Natural killer cell treated with Interleukin-12 subunit alpha and Interleukin-12 subunit beta and Interleukin-15 and Interleukin-18, amount 100 ng/mL, for 72 hours (primary cell): Measurements from ENCODE around the gene GLI3. TPM values are rescaled to one million over a fixed set of nuclear protein-coding genes. Genes with fewer than 3 reads are reported as not detected.

Experiments used
- ATAC-seq, 2 donors: fragments of 150-1000 bp; cut with Tn5 transposase in 1 of 2; sonication (Bioruptor Pico), chemical (Tn5 transposase) in 1 of 2; 2 replicates each; pipeline ENCODE4 v1.10.0; 2021
- DNase-seq: peaks from one replicate; pipeline ENCODE4 v3.0.0; 2022; ENCODE audit warnings: low spot score
- H3K27ac Mint-ChIP-seq, 2 donors: 1 replicate in 1 of 2; 2 replicates in 1 of 2; pipeline ENCODE4 v1.8.0; 2022; ENCODE audit warnings: mixed read lengths in 2 of 2, mild to moderate bottlenecking in 1 of 2, moderate library complexity in 1 of 2
- H3K27me3 Mint-ChIP-seq, 2 donors: 1 replicate in 1 of 2; 2 replicates in 1 of 2; pipeline ENCODE4 v1.8.0; 2022; ENCODE audit warnings: mixed read lengths in 2 of 2
- H3K36me3 Mint-ChIP-seq: one replicate; pipeline ENCODE4 v1.8.0; 2022; ENCODE audit warnings: mixed read lengths
- H3K4me1 Mint-ChIP-seq, 2 donors: 1 replicate in 1 of 2; 2 replicates in 1 of 2; pipeline ENCODE4 v1.8.0; 2022; ENCODE audit warnings: low read depth in 2 of 2, mixed read lengths in 2 of 2, mild to moderate bottlenecking in 1 of 2
- H3K4me3 Mint-ChIP-seq: one replicate; pipeline ENCODE4 v1.8.0; 2022; ENCODE audit warnings: mixed read lengths
- H3K9me3 Mint-ChIP-seq: 2 replicates; pipeline ENCODE4 v1.8.0; 2022; ENCODE audit warnings: mixed read lengths
- total RNA-seq, 2 donors: library from RNA; stranded (reverse); gene quantifications; one replicate each; pipeline ENCODE4 v1.2.3, GENCODE V29; 2022

The GLI3 gene
- total RNA-seq, 2 donors from 2014 or later: 0.25 to 1.1 TPM

- H3K4me1 Mint-ChIP-seq: no peaks in the 10 kb centered on the region
- H3K9me3 Mint-ChIP-seq: no peaks in the 10 kb centered on the region
- peaks cover 6 to 8% of the 10 kb centered on the region in 2 donors for H3K27me3 Mint-ChIP-seq
- DNase-seq (no peak), ATAC-seq (no peak)
- no peak overlapping the region for H3K27ac Mint-ChIP-seq
- H3K4me3 Mint-ChIP-seq: no peak overlapping the region
- no peaks in the 10 kb centered on the region for H3K36me3 Mint-ChIP-seq
These were observed 84.4 kb downstream of the GLI3 start for GRCh38 chr7:42152329-42153205.

- peaks cover 6 to 9% of the 10 kb centered on the region in 2 donors for H3K27me3 Mint-ChIP-seq
- no peak for DNase-seq
- no peaks in the 10 kb centered on the region for H3K36me3 Mint-ChIP-seq
- no peak overlapping the region for H3K4me3 Mint-ChIP-seq
- H3K4me1 Mint-ChIP-seq: no peaks in the 10 kb centered on the region
- no peaks in the 10 kb centered on the region for H3K9me3 Mint-ChIP-seq
- ATAC-seq: no peak
- H3K27ac Mint-ChIP-seq: no peak overlapping the region
These were observed 85.7 kb downstream of the GLI3 start for GRCh38 chr7:42151309-42151708.

DNA sequence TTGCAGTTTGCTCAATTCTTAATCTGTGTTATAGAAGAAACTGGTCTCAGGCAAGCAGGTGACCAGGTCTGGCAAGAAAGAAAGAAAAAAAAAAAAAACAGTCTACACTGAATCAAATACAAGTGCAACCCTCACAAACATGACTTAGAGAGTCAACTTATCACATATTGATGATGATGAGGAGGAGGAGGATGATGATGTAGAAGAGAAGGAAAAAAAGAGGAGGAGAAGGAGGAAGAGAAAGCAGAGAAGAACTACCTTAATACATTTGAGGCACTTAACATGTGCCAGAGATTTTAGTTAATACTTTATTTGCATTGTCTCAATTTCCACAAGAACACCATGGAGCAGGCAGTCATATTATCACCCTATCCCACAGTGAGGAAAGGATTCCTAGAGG lies 91.5 kb downstream of the GLI3 start:
- H3K27ac Mint-ChIP-seq: no peak overlapping the region

DNA sequence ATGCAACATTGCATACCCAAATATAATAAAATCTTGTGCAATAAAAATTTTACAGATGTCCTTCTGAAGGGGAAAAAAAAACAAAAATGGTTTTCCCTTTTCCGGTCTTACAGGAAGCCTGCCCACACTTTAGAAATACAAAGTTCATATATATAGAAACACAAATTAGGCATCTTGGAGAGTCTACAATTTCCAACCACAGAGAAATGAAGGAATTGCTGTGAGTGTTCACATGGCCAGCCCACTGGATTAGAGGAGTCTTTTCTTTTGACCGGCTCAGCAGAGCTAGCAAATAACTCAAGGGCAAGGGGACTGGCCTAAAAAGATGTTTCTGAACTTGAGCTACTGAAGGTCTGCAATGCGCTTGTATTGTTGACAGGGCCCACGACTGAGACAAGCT lies 92.4 kb downstream of the GLI3 start:
- DNase-seq (no peak), ATAC-seq (no peak)
- H3K27me3 Mint-ChIP-seq: peaks cover 18 to 22% of the 10 kb centered on the region in 2 donors
- H3K9me3 Mint-ChIP-seq: peaks cover 3% of the 10 kb centered on the region
- H3K27ac Mint-ChIP-seq: no peak overlapping the region
- no peaks in the 10 kb centered on the region for H3K36me3 Mint-ChIP-seq
- no peak overlapping the region for H3K4me3 Mint-ChIP-seq
- peaks cover 0 to 2% of the 10 kb centered on the region in 2 donors for H3K4me1 Mint-ChIP-seq

More for the DNA sequence above, 91.5 kb downstream of the GLI3 start:
- H3K36me3 Mint-ChIP-seq: no peaks in the 10 kb centered on the region
- peaks cover 13 to 16% of the 10 kb centered on the region in 2 donors for H3K27me3 Mint-ChIP-seq
- peaks cover 0 to under 1% of the 10 kb centered on the region in 2 donors for H3K4me1 Mint-ChIP-seq
- ATAC-seq (no peak), DNase-seq (no peak)
- no peak overlapping the region for H3K4me3 Mint-ChIP-seq
- H3K9me3 Mint-ChIP-seq: peaks cover under 1% of the 10 kb centered on the region

- Mint-ChIP-seq H3K4me1 (peaks cover 0 to 2% of the 10 kb centered on the region in 2 donors), H3K9me3 (peaks cover 3% of the 10 kb centered on the region), H3K4me3 (no peak overlapping the region), H3K27me3 (peaks cover 18 to 22% of the 10 kb centered on the region in 2 donors), H3K27ac (no peak overlapping the region), H3K36me3 (no peaks in the 10 kb centered on the region)
- DNase-seq (no peak), ATAC-seq (no peak)
These were observed 93.1 kb downstream of the GLI3 start for GRCh38 chr7:42143711-42144600.

GRCh38 chr7:42142089-42142488 lies 94.9 kb downstream of the GLI3 start:
- DNase-seq (no peak), ATAC-seq (no peak)
- Mint-ChIP-seq H3K27ac (no peak overlapping the region), H3K36me3 (no peaks in the 10 kb centered on the region), H3K4me1 (peaks cover 0 to 2% of the 10 kb centered on the region in 2 donors), H3K9me3 (peaks cover 3% of the 10 kb centered on the region), H3K4me3 (no peak overlapping the region), H3K27me3 (peaks cover 21 to 22% of the 10 kb centered on the region in 2 donors)

DNA sequence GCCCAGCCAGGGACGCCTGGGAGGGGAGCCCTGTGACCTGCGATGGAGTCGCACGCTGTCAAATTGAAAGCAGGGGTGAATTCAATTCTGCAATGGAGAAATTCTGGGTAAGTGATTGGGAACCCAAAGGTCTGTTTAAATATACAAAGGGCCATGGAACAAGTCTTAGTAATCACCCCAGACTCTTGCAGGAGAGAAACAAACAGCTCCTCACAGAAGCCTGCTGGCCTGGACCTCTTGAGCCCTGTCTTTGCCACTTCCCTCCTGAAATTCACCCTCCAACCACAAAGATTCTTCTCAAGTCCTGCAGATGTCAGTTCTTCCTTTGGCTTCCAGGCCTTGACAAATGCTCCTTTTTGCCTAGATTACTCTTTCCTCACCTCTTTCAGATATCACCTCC lies 97.3 kb downstream of the GLI3 start:
- peaks cover 15 to 16% of the 10 kb centered on the region in 2 donors for H3K27me3 Mint-ChIP-seq
- DNase-seq (no peak), ATAC-seq (no peak)
- H3K4me1 Mint-ChIP-seq: peaks cover 0 to 9% of the 10 kb centered on the region in 2 donors
- H3K27ac Mint-ChIP-seq: no peak overlapping the region
- peaks cover 3% of the 10 kb centered on the region for H3K9me3 Mint-ChIP-seq
- H3K36me3 Mint-ChIP-seq: no peaks in the 10 kb centered on the region
- no peak overlapping the region for H3K4me3 Mint-ChIP-seq

DNA sequence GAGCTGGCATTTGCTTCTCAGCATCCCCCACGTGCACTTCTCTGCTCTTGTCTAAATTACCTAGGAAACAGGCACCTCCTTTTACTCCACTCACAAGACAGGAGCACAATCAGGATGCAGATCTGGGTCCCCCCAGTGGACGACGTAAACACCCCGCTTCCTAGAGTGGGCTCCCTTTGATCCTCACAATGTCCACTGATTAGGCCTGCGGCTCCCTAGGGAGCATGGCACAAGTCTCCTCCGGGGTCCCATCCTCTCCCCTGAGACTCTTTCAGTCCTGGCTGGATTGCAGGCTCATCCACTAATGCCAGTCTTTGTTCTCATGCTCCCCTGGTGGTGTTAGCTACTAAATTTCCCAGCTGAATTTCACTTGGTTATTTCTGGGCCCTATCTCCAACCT lies 98.3 kb downstream of the GLI3 start:
- peaks cover 15 to 16% of the 10 kb centered on the region in 2 donors for H3K27me3 Mint-ChIP-seq
- no peak for ATAC-seq
- no peak overlapping the region for H3K4me3 Mint-ChIP-seq
- H3K36me3 Mint-ChIP-seq: no peaks in the 10 kb centered on the region
- no peak for DNase-seq
- no peak overlapping the region for H3K27ac Mint-ChIP-seq
- H3K4me1 Mint-ChIP-seq: peaks cover 0 to 9% of the 10 kb centered on the region in 2 donors
- peaks cover 3% of the 10 kb centered on the region for H3K9me3 Mint-ChIP-seq

DNA sequence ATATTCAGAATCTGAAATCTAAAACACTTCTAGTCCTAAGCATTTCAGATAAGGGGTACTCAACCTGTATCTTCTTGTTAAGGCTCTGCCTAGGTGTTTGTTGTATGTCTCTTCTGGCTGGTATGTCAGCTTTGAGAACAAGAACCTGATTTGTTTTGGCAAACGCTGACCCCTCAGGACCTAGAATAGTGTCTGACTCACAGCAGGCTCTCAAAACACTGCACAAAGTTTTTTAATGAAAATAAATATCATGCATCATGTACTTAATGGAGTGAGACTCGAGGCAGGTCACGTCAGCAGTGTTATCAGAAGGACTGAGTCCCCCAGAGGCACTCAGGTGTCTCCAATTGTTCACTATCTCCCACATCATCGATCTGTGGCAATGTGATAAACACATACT lies 99.1 kb downstream of the GLI3 start:
- peaks cover 0 to 9% of the 10 kb centered on the region in 2 donors for H3K4me1 Mint-ChIP-seq
- H3K9me3 Mint-ChIP-seq: peaks cover 3% of the 10 kb centered on the region
- no peak for ATAC-seq

DNA sequence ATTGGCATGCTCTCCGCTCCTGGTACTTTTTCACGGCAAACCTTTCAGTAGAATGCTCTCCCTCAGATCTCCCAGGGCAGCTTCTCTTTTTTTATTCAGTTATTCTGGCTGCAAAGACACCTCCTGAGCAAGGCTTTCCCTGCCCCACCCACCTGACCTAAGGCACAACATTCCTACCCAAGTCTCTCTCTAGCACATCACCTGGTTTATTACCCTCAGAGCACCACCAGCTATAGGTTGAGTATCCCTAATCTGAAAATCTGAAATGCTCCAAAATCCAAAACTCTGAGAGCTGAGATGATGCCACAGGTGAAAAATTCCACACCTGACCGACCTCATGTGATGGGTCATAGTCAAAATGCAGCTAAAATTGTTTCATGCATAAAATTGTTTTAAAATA lies 99.6 kb downstream of the GLI3 start:
- Mint-ChIP-seq H3K27ac (no peak overlapping the region), H3K4me3 (no peak overlapping the region), H3K27me3 (peaks cover 15 to 16% of the 10 kb centered on the region in 2 donors), H3K36me3 (no peaks in the 10 kb centered on the region), H3K9me3 (peaks cover 3% of the 10 kb centered on the region), H3K4me1 (peaks cover 0 to 9% of the 10 kb centered on the region in 2 donors)
- ATAC-seq (no peak), DNase-seq (no peak)

More for the DNA sequence above, 99.1 kb downstream of the GLI3 start:
- H3K27ac Mint-ChIP-seq: no peak overlapping the region
- H3K36me3 Mint-ChIP-seq: no peaks in the 10 kb centered on the region
- no peak for DNase-seq
- H3K4me3 Mint-ChIP-seq: no peak overlapping the region
- peaks cover 15 to 16% of the 10 kb centered on the region in 2 donors for H3K27me3 Mint-ChIP-seq

DNA sequence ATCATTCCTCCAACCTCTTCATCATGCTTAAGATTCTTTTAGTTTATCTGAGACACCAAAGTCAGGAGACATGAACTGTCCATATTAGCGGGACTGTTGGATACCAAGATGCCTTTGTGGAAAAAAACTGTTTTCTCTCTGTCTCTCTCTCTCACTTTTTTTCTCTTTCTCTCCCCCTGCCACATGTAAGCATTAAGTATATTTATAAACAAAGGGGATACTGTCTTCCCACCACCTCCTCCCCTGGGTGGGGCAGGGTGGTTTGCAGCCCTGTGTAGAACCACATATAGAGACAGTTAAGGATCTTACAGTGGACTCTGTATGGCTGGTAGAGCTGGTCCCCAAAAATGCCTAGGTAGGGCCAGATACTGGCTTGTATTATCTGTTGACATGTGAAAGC lies 101.3 kb downstream of the GLI3 start:
- Mint-ChIP-seq H3K9me3 (peaks cover 3% of the 10 kb centered on the region), H3K4me1 (peaks cover 0 to 9% of the 10 kb centered on the region in 2 donors), H3K27ac (no peak overlapping the region), H3K4me3 (no peak overlapping the region), H3K27me3 (peaks cover 12 to 13% of the 10 kb centered on the region in 2 donors), H3K36me3 (no peaks in the 10 kb centered on the region)
- ATAC-seq (no peak), DNase-seq (no peak)

GRCh38 chr7:42134276-42134876 lies 102.6 kb downstream of the GLI3 start:
- ATAC-seq (no peak), DNase-seq (no peak)
- Mint-ChIP-seq H3K9me3 (no peaks in the 10 kb centered on the region), H3K4me3 (no peak overlapping the region), H3K4me1 (peaks cover 0 to 7% of the 10 kb centered on the region in 2 donors), H3K36me3 (no peaks in the 10 kb centered on the region), H3K27ac (no peak overlapping the region), H3K27me3 (peaks cover 8 to 13% of the 10 kb centered on the region in 2 donors)

GRCh38 chr7:42133321-42133720 lies 103.7 kb downstream of the GLI3 start:
- H3K4me1 Mint-ChIP-seq: peaks cover 0 to 7% of the 10 kb centered on the region in 2 donors
- H3K27ac Mint-ChIP-seq: no peak overlapping the region
- DNase-seq (no peak), ATAC-seq (no peak)
- H3K36me3 Mint-ChIP-seq: no peaks in the 10 kb centered on the region
- peaks cover 8 to 13% of the 10 kb centered on the region in 2 donors for H3K27me3 Mint-ChIP-seq
- H3K4me3 Mint-ChIP-seq: no peak overlapping the region
- no peaks in the 10 kb centered on the region for H3K9me3 Mint-ChIP-seq
